Keratinocyte (primary cell): ENCODE data around the gene FAM219B. TPM values are rescaled to one million over a fixed set of nuclear protein-coding genes. Genes with fewer than 3 reads are reported as not detected.

Source experiments
- DNase-seq: peaks from one replicate; pipeline ENCODE4 v3.0.0-alpha.2; 2011; ENCODE audit warnings: low read depth, missing footprints, low spot score
- FAIRE-seq: peaks from 2 replicates; lab custom pipeline; 2011; peaks lifted over from hg19 to GRCh38; lab: Jason Lieb, UNC
- H2AFZ ChIP-seq: 2 replicates; pipeline ENCODE4 v1.6.0; 2012; ENCODE audit warnings: low read length, control low read depth, inconsistent platforms; ENCODE audit not compliant: control insufficient read depth
- H3K27ac ChIP-seq: 2 replicates; pipeline ENCODE4 v1.5.1; 2011; ENCODE audit warnings: low read length; ENCODE audit not compliant: control insufficient read depth, insufficient read depth
- H3K27me3 ChIP-seq: 3 replicates; pipeline ENCODE4 v1.6.0; 2011; ENCODE audit warnings: low read length; ENCODE audit not compliant: control insufficient read depth, insufficient read depth; ENCODE audit errors: extremely low read depth
- H3K36me3 ChIP-seq, 2 experiments: 2 replicates in 1 of 2; 3 replicates in 1 of 2; pipeline ENCODE4 v1.5.1; 2011; ENCODE audit warnings: low read length in 2 of 2, mild to moderate bottlenecking in 1 of 2; ENCODE audit not compliant: control insufficient read depth in 2 of 2, insufficient read depth in 2 of 2; ENCODE audit errors: extremely low read depth in 1 of 2
- H3K4me1 ChIP-seq: 3 replicates; pipeline ENCODE4 v1.5.1; 2011; ENCODE audit warnings: low read length; ENCODE audit not compliant: control insufficient read depth, insufficient read depth; ENCODE audit errors: extremely low read depth
- H3K4me2 ChIP-seq: 3 replicates; pipeline ENCODE4 v1.6.0; 2011; ENCODE audit warnings: low read depth, low read length; ENCODE audit not compliant: control insufficient read depth, insufficient read depth; ENCODE audit errors: extremely low read depth
- H3K4me3 ChIP-seq, 3 experiments: fragments of 200-600 bp in 1 of 3; sonication (generic) in 1 of 3; 2 replicates in 2 of 3; 3 replicates in 1 of 3; pipeline ENCODE4 v1.5.1; 2011 to 2016; ENCODE audit warnings: low read length in 3 of 3, mild to moderate bottlenecking in 3 of 3, control low read depth in 2 of 3, inconsistent platforms in 1 of 3, low read depth in 1 of 3, mixed read lengths in 1 of 3, mixed run types in 1 of 3, moderate library complexity in 1 of 3; ENCODE audit not compliant: control insufficient read depth in 2 of 3, insufficient read depth in 2 of 3; ENCODE audit errors: extremely low read depth in 1 of 3
- H3K79me2 ChIP-seq: 2 replicates; pipeline ENCODE4 v1.6.0; 2012; ENCODE audit warnings: low read length; ENCODE audit not compliant: control insufficient read depth, insufficient read depth
- H3K9ac ChIP-seq: 3 replicates; pipeline ENCODE4 v1.6.0; 2011; ENCODE audit warnings: low read length; ENCODE audit not compliant: control insufficient read depth, insufficient read depth; ENCODE audit errors: extremely low read depth
- H3K9me1 ChIP-seq: 3 replicates; pipeline ENCODE4 v1.6.0; 2011; ENCODE audit warnings: low read length; ENCODE audit not compliant: control insufficient read depth, insufficient read depth; ENCODE audit errors: extremely low read depth
- H3K9me3 ChIP-seq: 2 replicates; pipeline ENCODE4 v1.5.1; 2012; ENCODE audit warnings: low read depth, low read length; ENCODE audit not compliant: control insufficient read depth
- H4K20me1 ChIP-seq: 3 replicates; pipeline ENCODE4 v1.6.0; 2011; ENCODE audit warnings: low read length; ENCODE audit not compliant: control insufficient read depth, insufficient read depth; ENCODE audit errors: extremely low read depth
- EZH2 ChIP-seq: IDR thresholded peaks from one replicate; pipeline ENCODE4 v1.6.1; 2012; ENCODE audit warnings: inconsistent platforms, mild to moderate bottlenecking, low read length, moderate library complexity
- dilution Hi-C: fragments of 300-500 bp; cut with MboI; formaldehyde crosslinking; loops from one replicate; pipeline ENCODE4 v1.7.0; 2020; ENCODE audit warnings: low sequenced_read_pairs; ENCODE audit not compliant: extremely low pct_ligation_motif_present
- polyA plus RNA-seq, 5 experiments: library from polyadenylated mRNA; depleted of rRNA in 3 of 5; stranded (reverse) in 3 of 5; stranded (forward) in 1 of 5; unstranded in 1 of 5; fragments of >200 nt; gene quantifications; 1 replicate in 1 of 5; 2 replicates in 3 of 5; 3 replicates in 1 of 5; pipeline versions ENCODE4 v1.2.1 to v1.2.3, GENCODE V29; 2011 to 2012; ENCODE audit warnings: missing spikeins in 2 of 5, low read depth in 1 of 5, low replicate concordance in 1 of 5
- TF ChIP-seq, protein P1 (sequence below), 3 experiments: IDR thresholded peaks in 1 of 3; conservative IDR thresholded peaks in 1 of 3; optimal IDR thresholded peaks in 1 of 3; 2 replicates in 2 of 3; 3 replicates in 1 of 3; pipeline versions ENCODE3 to v1.5.1; 2011; ENCODE audit warnings: low read length in 3 of 3, mild to moderate bottlenecking in 3 of 3, moderate library complexity in 2 of 3, control low read depth in 1 of 3, inconsistent platforms in 1 of 3; ENCODE audit not compliant: insufficient read depth in 2 of 3; ENCODE audit errors: extremely low read depth in 1 of 3

FAM219B gene
- polyA plus RNA-seq, 1 donor (not counting 4 experiments of a cell fraction or from before 2014, with no cell fraction given) = 45.4 TPM

DNA sequence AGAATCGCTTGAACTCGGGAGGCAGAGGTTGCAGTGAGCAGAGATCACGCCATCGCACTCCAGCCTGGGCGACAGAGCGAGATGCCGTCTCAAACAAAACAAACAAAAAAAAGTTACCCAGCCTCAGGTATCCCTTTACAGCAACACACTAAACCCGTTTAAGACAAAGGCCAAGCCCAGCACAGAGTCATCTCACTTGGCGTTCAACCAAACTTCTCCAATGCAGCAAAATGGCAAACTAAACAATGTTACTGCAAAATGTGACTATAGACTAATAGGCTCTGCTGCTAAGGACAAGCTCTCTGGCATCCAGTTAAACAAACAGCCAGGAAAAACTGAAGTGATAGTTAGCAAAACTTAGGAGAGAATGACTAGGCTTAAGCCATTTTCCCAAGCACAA, 6.4 kb upstream of the FAM219B start:
- DNase-seq (no peak), FAIRE-seq (no peak)
- H3K4me3 ChIP-seq = no peak overlapping the region
- H4K20me1 ChIP-seq = no peaks in the 10 kb centered on the region
- no peak overlapping the region for H3K27ac ChIP-seq
- no peaks in the 10 kb centered on the region for H3K4me1 ChIP-seq
- H3K36me3 ChIP-seq = peaks cover 12 to 29% of the 10 kb centered on the region in 2 experiments
- no peaks in the 10 kb centered on the region for H3K9me1 ChIP-seq
- H3K27me3 ChIP-seq = no peaks in the 10 kb centered on the region
- no peaks in the 10 kb centered on the region for H3K79me2 ChIP-seq
- H3K4me2 ChIP-seq = no peak overlapping the region
- no peak for TF ChIP-seq EZH2
- TF ChIP-seq, protein P1, sequence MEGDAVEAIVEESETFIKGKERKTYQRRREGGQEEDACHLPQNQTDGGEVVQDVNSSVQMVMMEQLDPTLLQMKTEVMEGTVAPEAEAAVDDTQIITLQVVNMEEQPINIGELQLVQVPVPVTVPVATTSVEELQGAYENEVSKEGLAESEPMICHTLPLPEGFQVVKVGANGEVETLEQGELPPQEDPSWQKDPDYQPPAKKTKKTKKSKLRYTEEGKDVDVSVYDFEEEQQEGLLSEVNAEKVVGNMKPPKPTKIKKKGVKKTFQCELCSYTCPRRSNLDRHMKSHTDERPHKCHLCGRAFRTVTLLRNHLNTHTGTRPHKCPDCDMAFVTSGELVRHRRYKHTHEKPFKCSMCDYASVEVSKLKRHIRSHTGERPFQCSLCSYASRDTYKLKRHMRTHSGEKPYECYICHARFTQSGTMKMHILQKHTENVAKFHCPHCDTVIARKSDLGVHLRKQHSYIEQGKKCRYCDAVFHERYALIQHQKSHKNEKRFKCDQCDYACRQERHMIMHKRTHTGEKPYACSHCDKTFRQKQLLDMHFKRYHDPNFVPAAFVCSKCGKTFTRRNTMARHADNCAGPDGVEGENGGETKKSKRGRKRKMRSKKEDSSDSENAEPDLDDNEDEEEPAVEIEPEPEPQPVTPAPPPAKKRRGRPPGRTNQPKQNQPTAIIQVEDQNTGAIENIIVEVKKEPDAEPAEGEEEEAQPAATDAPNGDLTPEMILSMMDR (optimal IDR thresholded peaks at IDR 0.05 in 1 of 3, IDR thresholded peaks at IDR 0.05 in 1 of 3, conservative IDR thresholded peaks at IDR 0.05 in 1 of 3; ENCODE audit: extremely low read depth in 1 of 3, insufficient read depth in 2 of 3, low read length in 3 of 3) = no peak
- dilution Hi-C loops = no loop called here
- no peak overlapping the region for H2AFZ ChIP-seq
- H3K9ac ChIP-seq = no peak overlapping the region
- no peaks in the 10 kb centered on the region for H3K9me3 ChIP-seq

DNA sequence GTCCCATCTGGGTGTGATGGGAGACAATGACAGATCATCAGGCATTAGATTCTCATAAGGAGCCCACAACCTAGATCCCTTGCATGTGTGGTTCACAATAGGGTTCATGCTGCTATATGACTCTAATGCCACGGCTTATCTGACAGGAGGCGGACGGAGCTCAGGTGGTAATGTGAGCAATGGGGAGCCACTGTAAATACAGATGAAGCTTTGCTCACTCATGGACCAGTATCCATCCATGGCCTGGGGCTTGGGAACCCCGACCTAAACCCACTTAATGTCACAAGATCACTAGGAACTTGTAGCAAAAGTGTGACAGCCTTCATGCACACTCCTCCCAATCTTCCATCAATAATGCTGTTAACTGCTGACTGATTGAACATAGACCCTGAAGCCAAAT, 2.0 kb upstream of the FAM219B start:
- dilution Hi-C loops = no loop called here
- FAIRE-seq (no peak), DNase-seq (no peak)
- Histone ChIP-seq H3K36me3 (peaks cover 18 to 31% of the 10 kb centered on the region in 2 experiments), H3K4me2 (no peak overlapping the region), H2AFZ (no peak overlapping the region), H3K4me3 (no peak overlapping the region), H3K9me1 (peaks cover 5% of the 10 kb centered on the region), H3K9me3 (no peaks in the 10 kb centered on the region), H3K9ac (no peak overlapping the region), H3K27ac (no peak overlapping the region), H3K79me2 (peaks cover 22% of the 10 kb centered on the region), H4K20me1 (no peaks in the 10 kb centered on the region), H3K27me3 (no peaks in the 10 kb centered on the region), H3K4me1 (peaks cover 10% of the 10 kb centered on the region)
- no peak for TF ChIP-seq EZH2
- TF ChIP-seq, protein P1 (optimal IDR thresholded peaks at IDR 0.05 in 1 of 3, IDR thresholded peaks at IDR 0.05 in 1 of 3, conservative IDR thresholded peaks at IDR 0.05 in 1 of 3; ENCODE audit: extremely low read depth in 1 of 3, insufficient read depth in 2 of 3, low read length in 3 of 3) = no peak
